Liver (tissue), 3 donors: Measurements from ENCODE around the gene CDH15.

Experiments
- ATF3 ChIP-seq: IDR thresholded peaks from 2 replicates; pipeline ENCODE4 v1.6.1; 2016; ENCODE audit warnings: antibody characterized with exemption
- CTCF ChIP-seq: fragments of 150-350 bp; IDR thresholded peaks from 2 replicates; pipeline ENCODE4 v1.5.1; 2017; ENCODE audit warnings: improper control_type of control experiment, low read depth, low read length; ENCODE audit not compliant: missing input control
- FOXA1 ChIP-seq: IDR thresholded peaks from 2 replicates; pipeline ENCODE4 v1.6.1; 2016; ENCODE audit warnings: antibody characterized with exemption
- JUND ChIP-seq, 2 donors: IDR thresholded peaks; 2 replicates each; pipeline ENCODE4 v1.6.1; 2016; ENCODE audit warnings: antibody characterized with exemption in 2 of 2
- ZBTB33 ChIP-seq: IDR thresholded peaks from 2 replicates; pipeline ENCODE4 v1.6.1; 2016; ENCODE audit warnings: antibody characterized with exemption
- TF ChIP-seq, protein P1 (sequence below): IDR thresholded peaks from 2 replicates; pipeline ENCODE4 v1.6.1; 2016; ENCODE audit warnings: antibody characterized with exemption, mild to moderate bottlenecking
- TF ChIP-seq, protein P2 (sequence below): IDR thresholded peaks from 2 replicates; pipeline ENCODE4 v1.6.1; 2016; ENCODE audit warnings: antibody characterized with exemption
- donor health status: healthy.
- donor health status: healthy.

DNA sequence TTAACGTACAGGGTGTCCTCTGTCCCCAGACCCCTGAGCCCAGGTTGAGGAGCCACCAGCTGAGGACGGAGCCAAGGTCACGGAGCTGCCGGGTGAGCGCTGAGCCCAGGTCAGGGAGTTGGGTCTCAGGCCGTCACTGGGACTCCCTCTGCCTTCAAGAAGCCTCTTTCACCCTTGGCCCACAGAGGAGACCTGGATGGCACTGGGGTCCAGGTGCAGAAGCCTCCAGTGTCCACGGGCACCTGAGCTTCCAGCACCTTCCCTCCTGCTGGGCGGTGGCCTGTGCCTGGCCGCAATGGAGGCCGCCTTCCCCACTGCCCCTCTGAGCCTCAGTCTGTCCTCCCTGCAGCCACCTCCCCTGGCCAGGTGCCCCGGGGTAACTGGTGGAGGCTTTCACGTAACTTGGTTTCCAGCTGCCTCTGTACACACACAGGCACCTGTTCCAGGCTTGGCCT, 31.6 kb upstream of the CDH15 start:
- no peak for TF ChIP-seq JUND (IDR thresholded peaks at IDR 0.05)
- no peak for TF ChIP-seq CTCF
- no peak for TF ChIP-seq FOXA1
- TF ChIP-seq ATF3: no peak
- TF ChIP-seq ZBTB33: no peak
- TF ChIP-seq, protein P1, sequence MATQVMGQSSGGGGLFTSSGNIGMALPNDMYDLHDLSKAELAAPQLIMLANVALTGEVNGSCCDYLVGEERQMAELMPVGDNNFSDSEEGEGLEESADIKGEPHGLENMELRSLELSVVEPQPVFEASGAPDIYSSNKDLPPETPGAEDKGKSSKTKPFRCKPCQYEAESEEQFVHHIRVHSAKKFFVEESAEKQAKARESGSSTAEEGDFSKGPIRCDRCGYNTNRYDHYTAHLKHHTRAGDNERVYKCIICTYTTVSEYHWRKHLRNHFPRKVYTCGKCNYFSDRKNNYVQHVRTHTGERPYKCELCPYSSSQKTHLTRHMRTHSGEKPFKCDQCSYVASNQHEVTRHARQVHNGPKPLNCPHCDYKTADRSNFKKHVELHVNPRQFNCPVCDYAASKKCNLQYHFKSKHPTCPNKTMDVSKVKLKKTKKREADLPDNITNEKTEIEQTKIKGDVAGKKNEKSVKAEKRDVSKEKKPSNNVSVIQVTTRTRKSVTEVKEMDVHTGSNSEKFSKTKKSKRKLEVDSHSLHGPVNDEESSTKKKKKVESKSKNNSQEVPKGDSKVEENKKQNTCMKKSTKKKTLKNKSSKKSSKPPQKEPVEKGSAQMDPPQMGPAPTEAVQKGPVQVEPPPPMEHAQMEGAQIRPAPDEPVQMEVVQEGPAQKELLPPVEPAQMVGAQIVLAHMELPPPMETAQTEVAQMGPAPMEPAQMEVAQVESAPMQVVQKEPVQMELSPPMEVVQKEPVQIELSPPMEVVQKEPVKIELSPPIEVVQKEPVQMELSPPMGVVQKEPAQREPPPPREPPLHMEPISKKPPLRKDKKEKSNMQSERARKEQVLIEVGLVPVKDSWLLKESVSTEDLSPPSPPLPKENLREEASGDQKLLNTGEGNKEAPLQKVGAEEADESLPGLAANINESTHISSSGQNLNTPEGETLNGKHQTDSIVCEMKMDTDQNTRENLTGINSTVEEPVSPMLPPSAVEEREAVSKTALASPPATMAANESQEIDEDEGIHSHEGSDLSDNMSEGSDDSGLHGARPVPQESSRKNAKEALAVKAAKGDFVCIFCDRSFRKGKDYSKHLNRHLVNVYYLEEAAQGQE: no peak
- TF ChIP-seq, protein P2, sequence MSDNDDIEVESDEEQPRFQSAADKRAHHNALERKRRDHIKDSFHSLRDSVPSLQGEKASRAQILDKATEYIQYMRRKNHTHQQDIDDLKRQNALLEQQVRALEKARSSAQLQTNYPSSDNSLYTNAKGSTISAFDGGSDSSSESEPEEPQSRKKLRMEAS: no peak
